SK-N-MC (cell line): ENCODE measurements around the gene RCAN1.
"Not testable (repeated sequence)": the region's sequence is repeated elsewhere in the genome, so short reads cannot be mapped to it uniquely, and the experiment has no call there.

Source experiments
- EZH2 ChIP-seq: fragments of 200-600 bp; sonication (generic); IDR thresholded peaks from one replicate; pipeline ENCODE4 v1.6.1; 2017; ENCODE audit warnings: antibody characterized with exemption
- FOXP2 ChIP-seq: optimal IDR thresholded peaks from 2 replicates; pipeline ENCODE3; 2011; ENCODE audit warnings: mild to moderate bottlenecking, moderate library complexity; ENCODE audit not compliant: insufficient read depth; ENCODE audit errors: extremely low read length, control extremely low read depth
- POLR2AphosphoS5 ChIP-seq: IDR thresholded peaks from 2 replicates; pipeline ENCODE4 v1.6.1; 2012; ENCODE audit warnings: mild to moderate bottlenecking, low read depth, low read length, borderline replicate concordance

- TF ChIP-seq EZH2, POLR2AphosphoS5, FOXP2: not testable (repeated sequence)
Observed at GRCh38 chr21:34607376-34607775, 7.5 kb downstream of the RCAN1 start.
